ENCODE data around the gene GATA6.

GATA6 gene

DNA sequence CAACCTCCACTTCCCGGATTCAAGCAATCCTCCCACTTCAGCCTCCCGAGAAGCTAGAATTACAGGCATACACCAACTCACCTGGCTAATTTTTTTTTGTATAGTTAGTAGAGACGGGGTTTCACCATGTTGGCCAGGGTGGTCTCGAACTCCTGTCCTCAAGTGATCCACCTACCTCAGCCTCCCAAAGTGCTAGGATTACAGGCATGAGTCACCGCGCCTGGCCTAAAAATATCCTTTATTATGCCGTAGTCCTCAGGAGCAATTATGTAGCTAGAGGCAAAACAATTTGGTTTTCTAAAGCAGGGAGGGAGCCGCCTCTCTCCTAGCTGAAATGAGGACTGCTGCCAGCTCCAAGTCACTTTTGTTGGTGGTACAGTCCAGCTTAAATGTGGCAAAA, 15.2 kb downstream of the GATA6 start (continued):
- TF ChIP-seq, protein P1, sequence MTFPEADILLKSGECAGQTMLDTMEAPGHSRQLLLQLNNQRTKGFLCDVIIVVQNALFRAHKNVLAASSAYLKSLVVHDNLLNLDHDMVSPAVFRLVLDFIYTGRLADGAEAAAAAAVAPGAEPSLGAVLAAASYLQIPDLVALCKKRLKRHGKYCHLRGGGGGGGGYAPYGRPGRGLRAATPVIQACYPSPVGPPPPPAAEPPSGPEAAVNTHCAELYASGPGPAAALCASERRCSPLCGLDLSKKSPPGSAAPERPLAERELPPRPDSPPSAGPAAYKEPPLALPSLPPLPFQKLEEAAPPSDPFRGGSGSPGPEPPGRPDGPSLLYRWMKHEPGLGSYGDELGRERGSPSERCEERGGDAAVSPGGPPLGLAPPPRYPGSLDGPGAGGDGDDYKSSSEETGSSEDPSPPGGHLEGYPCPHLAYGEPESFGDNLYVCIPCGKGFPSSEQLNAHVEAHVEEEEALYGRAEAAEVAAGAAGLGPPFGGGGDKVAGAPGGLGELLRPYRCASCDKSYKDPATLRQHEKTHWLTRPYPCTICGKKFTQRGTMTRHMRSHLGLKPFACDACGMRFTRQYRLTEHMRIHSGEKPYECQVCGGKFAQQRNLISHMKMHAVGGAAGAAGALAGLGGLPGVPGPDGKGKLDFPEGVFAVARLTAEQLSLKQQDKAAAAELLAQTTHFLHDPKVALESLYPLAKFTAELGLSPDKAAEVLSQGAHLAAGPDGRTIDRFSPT (tag by site-specific recombination; IDR thresholded peaks at IDR 0.05), result peak; percentile 56; the same call in 1 of the 2 replicates
- TF ChIP-seq KLF1 (tag by site-specific recombination; IDR thresholded peaks at IDR 0.05) (peak; percentile 32; the same call in 1 of the 2 replicates), ZNF366 (tag by site-specific recombination; conservative IDR thresholded peaks at IDR 0.05) (peak; percentile 42; the same call in 1 of the 2 replicates), KLF8 (tag by site-specific recombination; IDR thresholded peaks at IDR 0.05) (peak; percentile 49; the same call in 1 of the 2 replicates), ZSCAN30 (tag by site-specific recombination; IDR thresholded peaks at IDR 0.05) (peak; percentile 60; the same call in 1 of the 2 replicates), IKZF3 (tag by site-specific recombination; IDR thresholded peaks at IDR 0.05) (peak; percentile 41; the same call in 1 of the 2 replicates), ZSCAN23 (tag by site-specific recombination; IDR thresholded peaks at IDR 0.05) (peak; percentile 71; the same call in 1 of the 2 replicates), ZNF629 (tag by site-specific recombination; IDR thresholded peaks at IDR 0.05) (peak; percentile 63), KLF7 (tag by site-specific recombination; IDR thresholded peaks at IDR 0.05; ENCODE audit: borderline replicate concordance) (0 out of 2 replicates have a peak, but pooled peaks have one; percentile 21), GLIS1 (tag by site-specific recombination; IDR thresholded peaks at IDR 0.05) (peak; percentile 61), WT1 (tag by site-specific recombination; IDR thresholded peaks at IDR 0.05) (peak; percentile 83), ZNF692 (tag by site-specific recombination; IDR thresholded peaks at IDR 0.05) (peak; percentile 48; the same call in 1 of the 2 replicates), ZBTB17 (tag by site-specific recombination; IDR thresholded peaks at IDR 0.05) (peak; percentile 30; the same call in 1 of the 2 replicates), ZNF660 (tag by site-specific recombination; IDR thresholded peaks at IDR 0.05) (0 out of 2 replicates have a peak, but pooled peaks have one; percentile 47), ZNF610 (tag by site-specific recombination; IDR thresholded peaks at IDR 0.05; ENCODE audit: borderline replicate concordance) (peak; percentile 17; the same call in 1 of the 2 replicates), KLF9 (tag by site-specific recombination; IDR thresholded peaks at IDR 0.05; ENCODE audit: low read depth) (peak; percentile 32; the same call in 1 of the 2 replicates), SP7 (tag by site-specific recombination; IDR thresholded peaks at IDR 0.05) (peak; percentile 88)
- TF ChIP-seq, protein P2, sequence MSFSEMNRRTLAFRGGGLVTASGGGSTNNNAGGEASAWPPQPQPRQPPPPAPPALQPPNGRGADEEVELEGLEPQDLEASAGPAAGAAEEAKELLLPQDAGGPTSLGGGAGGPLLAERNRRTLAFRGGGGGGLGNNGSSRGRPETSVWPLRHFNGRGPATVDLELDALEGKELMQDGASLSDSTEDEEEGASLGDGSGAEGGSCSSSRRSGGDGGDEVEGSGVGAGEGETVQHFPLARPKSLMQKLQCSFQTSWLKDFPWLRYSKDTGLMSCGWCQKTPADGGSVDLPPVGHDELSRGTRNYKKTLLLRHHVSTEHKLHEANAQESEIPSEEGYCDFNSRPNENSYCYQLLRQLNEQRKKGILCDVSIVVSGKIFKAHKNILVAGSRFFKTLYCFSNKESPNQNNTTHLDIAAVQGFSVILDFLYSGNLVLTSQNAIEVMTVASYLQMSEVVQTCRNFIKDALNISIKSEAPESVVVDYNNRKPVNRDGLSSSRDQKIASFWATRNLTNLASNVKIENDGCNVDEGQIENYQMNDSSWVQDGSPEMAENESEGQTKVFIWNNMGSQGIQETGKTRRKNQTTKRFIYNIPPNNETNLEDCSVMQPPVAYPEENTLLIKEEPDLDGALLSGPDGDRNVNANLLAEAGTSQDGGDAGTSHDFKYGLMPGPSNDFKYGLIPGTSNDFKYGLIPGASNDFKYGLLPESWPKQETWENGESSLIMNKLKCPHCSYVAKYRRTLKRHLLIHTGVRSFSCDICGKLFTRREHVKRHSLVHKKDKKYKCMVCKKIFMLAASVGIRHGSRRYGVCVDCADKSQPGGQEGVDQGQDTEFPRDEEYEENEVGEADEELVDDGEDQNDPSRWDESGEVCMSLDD (tag by site-specific recombination; IDR thresholded peaks at IDR 0.05), result 0 out of 2 replicates have a peak, but pooled peaks have one; percentile 45
- TF ChIP-seq, protein P3, sequence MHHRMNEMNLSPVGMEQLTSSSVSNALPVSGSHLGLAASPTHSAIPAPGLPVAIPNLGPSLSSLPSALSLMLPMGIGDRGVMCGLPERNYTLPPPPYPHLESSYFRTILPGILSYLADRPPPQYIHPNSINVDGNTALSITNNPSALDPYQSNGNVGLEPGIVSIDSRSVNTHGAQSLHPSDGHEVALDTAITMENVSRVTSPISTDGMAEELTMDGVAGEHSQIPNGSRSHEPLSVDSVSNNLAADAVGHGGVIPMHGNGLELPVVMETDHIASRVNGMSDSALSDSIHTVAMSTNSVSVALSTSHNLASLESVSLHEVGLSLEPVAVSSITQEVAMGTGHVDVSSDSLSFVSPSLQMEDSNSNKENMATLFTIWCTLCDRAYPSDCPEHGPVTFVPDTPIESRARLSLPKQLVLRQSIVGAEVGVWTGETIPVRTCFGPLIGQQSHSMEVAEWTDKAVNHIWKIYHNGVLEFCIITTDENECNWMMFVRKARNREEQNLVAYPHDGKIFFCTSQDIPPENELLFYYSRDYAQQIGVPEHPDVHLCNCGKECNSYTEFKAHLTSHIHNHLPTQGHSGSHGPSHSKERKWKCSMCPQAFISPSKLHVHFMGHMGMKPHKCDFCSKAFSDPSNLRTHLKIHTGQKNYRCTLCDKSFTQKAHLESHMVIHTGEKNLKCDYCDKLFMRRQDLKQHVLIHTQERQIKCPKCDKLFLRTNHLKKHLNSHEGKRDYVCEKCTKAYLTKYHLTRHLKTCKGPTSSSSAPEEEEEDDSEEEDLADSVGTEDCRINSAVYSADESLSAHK (tag by site-specific recombination; IDR thresholded peaks at IDR 0.05), result peak; percentile 44
- TF ChIP-seq, protein P4, sequence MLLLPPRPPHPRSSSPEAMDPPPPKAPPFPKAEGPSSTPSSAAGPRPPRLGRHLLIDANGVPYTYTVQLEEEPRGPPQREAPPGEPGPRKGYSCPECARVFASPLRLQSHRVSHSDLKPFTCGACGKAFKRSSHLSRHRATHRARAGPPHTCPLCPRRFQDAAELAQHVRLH (tag by site-specific recombination; IDR thresholded peaks at IDR 0.05), result peak; percentile 97
- TF ChIP-seq, protein P5, sequence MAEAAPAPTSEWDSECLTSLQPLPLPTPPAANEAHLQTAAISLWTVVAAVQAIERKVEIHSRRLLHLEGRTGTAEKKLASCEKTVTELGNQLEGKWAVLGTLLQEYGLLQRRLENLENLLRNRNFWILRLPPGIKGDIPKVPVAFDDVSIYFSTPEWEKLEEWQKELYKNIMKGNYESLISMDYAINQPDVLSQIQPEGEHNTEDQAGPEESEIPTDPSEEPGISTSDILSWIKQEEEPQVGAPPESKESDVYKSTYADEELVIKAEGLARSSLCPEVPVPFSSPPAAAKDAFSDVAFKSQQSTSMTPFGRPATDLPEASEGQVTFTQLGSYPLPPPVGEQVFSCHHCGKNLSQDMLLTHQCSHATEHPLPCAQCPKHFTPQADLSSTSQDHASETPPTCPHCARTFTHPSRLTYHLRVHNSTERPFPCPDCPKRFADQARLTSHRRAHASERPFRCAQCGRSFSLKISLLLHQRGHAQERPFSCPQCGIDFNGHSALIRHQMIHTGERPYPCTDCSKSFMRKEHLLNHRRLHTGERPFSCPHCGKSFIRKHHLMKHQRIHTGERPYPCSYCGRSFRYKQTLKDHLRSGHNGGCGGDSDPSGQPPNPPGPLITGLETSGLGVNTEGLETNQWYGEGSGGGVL (tag by site-specific recombination; IDR thresholded peaks at IDR 0.05), result 0 out of 2 replicates have a peak, but pooled peaks have one; percentile 15

Measured in HEK293 (cell line).